ENCODE measurements around the gene PEMT. TPM values are rescaled to one million over a fixed set of nuclear protein-coding genes. Genes with fewer than 3 reads are reported as not detected.

Gene PEMT
- total and polyA plus RNA-seq, 9 of the 15 experiments (the other 6 are each of a cell fraction or from before 2014, with no cell fraction given): 1.4 to 36.4 (median 13.6) TPM

Small RNAs within 50 kb of the gene (small RNA-seq; reads per million reads assigned to genes)
- gene RF00019 (not detected), gene RNU6-468P (not detected)

Other genes with a start within 250 kb of the PEMT start
- gene MED9, start 114.7 kb downstream of the PEMT start, total RNA-seq (2014; rRNA removed): 13.4 and 19.0 TPM in 2 replicates
- 11.8 and 12.3 TPM in 2 replicates for gene MED9, start 114.7 kb downstream of the PEMT start, total RNA-seq (2014; rRNA removed; fragmentation: Illumina TruSeq; extraction: Trizol)
- 11.7 and 12.7 TPM in 2 replicates for gene MED9, start 114.7 kb downstream of the PEMT start, total RNA-seq (2015; rRNA removed; fragmentation: Illumina TruSeq; extraction: Trizol)
- gene MED9, start 114.7 kb downstream of the PEMT start, total RNA-seq (2021): 15.3 and 15.5 TPM in 2 replicates
- gene MED9, start 114.7 kb downstream of the PEMT start, polyA plus RNA-seq (2011; rRNA removed): 12.7 and 13.3 TPM in 2 replicates
- 11.9 and 14.2 TPM in 2 replicates for gene MED9, start 114.7 kb downstream of the PEMT start, polyA plus RNA-seq (2014; fragmentation: Illumina TruSeq; extraction: Trizol)
- 1 to 10 TPM; 2.2 to 2.4 TPM for gene MED9, start 114.7 kb downstream of the PEMT start, polyA plus RNA-seq (2014; fragmentation: Nextera tagmentation; extraction: Ambion mirVana)
- 15.8 and 16.1 TPM in 2 replicates for gene MED9, start 114.7 kb downstream of the PEMT start, polyA plus RNA-seq (2014; rRNA removed)
- gene RASD1, start 95.3 kb downstream of the PEMT start, total RNA-seq (2014; rRNA removed): 0.08 TPM in 1 of 2 replicates, not detected in the other
- not detected in 2 replicates for gene RASD1, start 95.3 kb downstream of the PEMT start, total RNA-seq (2014; rRNA removed; fragmentation: Illumina TruSeq; extraction: Trizol)
- gene RASD1, start 95.3 kb downstream of the PEMT start, total RNA-seq (2015; rRNA removed; fragmentation: Illumina TruSeq; extraction: Trizol): not detected in 2 replicates
- 0.11 and 0.16 TPM in 2 replicates for gene RASD1, start 95.3 kb downstream of the PEMT start, total RNA-seq (2021)
- gene RASD1, start 95.3 kb downstream of the PEMT start, polyA plus RNA-seq (2011; rRNA removed): not detected in 2 replicates
- not detected in 2 replicates for gene RASD1, start 95.3 kb downstream of the PEMT start, polyA plus RNA-seq (2014; fragmentation: Illumina TruSeq; extraction: Trizol)
- gene RASD1, start 95.3 kb downstream of the PEMT start, polyA plus RNA-seq (2014; fragmentation: Nextera tagmentation; extraction: Ambion mirVana): not detected
- not detected in 2 replicates for gene RASD1, start 95.3 kb downstream of the PEMT start, polyA plus RNA-seq (2014; rRNA removed)
- gene RAI1, start 89.8 kb upstream of the PEMT start, total RNA-seq (2014; rRNA removed): 5.5 and 10.0 TPM in 2 replicates
- 5.1 and 5.5 TPM in 2 replicates for gene RAI1, start 89.8 kb upstream of the PEMT start, total RNA-seq (2014; rRNA removed; fragmentation: Illumina TruSeq; extraction: Trizol)
- gene RAI1, start 89.8 kb upstream of the PEMT start, total RNA-seq (2015; rRNA removed; fragmentation: Illumina TruSeq; extraction: Trizol): 6.6 and 6.8 TPM in 2 replicates
- 19.9 and 20.4 TPM in 2 replicates for gene RAI1, start 89.8 kb upstream of the PEMT start, total RNA-seq (2021)
- 3.7 and 3.8 TPM in 2 replicates for gene RAI1, start 89.8 kb upstream of the PEMT start, polyA plus RNA-seq (2011; rRNA removed)
- gene RAI1, start 89.8 kb upstream of the PEMT start, polyA plus RNA-seq (2014; fragmentation: Illumina TruSeq; extraction: Trizol): 6.6 and 8.6 TPM in 2 replicates
- 1 to 10 TPM in 1 of 2 experiments, under 1 TPM in 1; 0.68 to 1.5 TPM for gene RAI1, start 89.8 kb upstream of the PEMT start, polyA plus RNA-seq (2014; fragmentation: Nextera tagmentation; extraction: Ambion mirVana)
- gene RAI1, start 89.8 kb upstream of the PEMT start, polyA plus RNA-seq (2014; rRNA removed): 10.0 and 11.9 TPM in 2 replicates
- gene SREBF1, start 245.3 kb upstream of the PEMT start, total RNA-seq (2014; rRNA removed): 69.4 and 80.7 TPM in 2 replicates
- 28.6 and 31.2 TPM in 2 replicates for gene SREBF1, start 245.3 kb upstream of the PEMT start, total RNA-seq (2014; rRNA removed; fragmentation: Illumina TruSeq; extraction: Trizol)
- gene SREBF1, start 245.3 kb upstream of the PEMT start, total RNA-seq (2015; rRNA removed; fragmentation: Illumina TruSeq; extraction: Trizol): 69.5 and 69.7 TPM in 2 replicates
- gene SREBF1, start 245.3 kb upstream of the PEMT start, total RNA-seq (2021): 134 and 169 TPM in 2 replicates
- 35.6 and 140 TPM in 2 replicates for gene SREBF1, start 245.3 kb upstream of the PEMT start, polyA plus RNA-seq (2011; rRNA removed)
- gene SREBF1, start 245.3 kb upstream of the PEMT start, polyA plus RNA-seq (2014; fragmentation: Illumina TruSeq; extraction: Trizol): 98.4 and 117 TPM in 2 replicates
- 1 to 10 TPM; 1.6 to 1.7 TPM for gene SREBF1, start 245.3 kb upstream of the PEMT start, polyA plus RNA-seq (2014; fragmentation: Nextera tagmentation; extraction: Ambion mirVana)
- gene SREBF1, start 245.3 kb upstream of the PEMT start, polyA plus RNA-seq (2014; rRNA removed): 90.3 and 91.1 TPM in 2 replicates

All from K562 (cell line).